KMS-11 (cell line): Measurements from ENCODE around the gene CHD6.

Experiments used
- H2AFZ ChIP-seq: fragments of 200-600 bp; sonication (generic); 2 replicates; pipeline ENCODE4 v1.6.1; 2016; ENCODE audit warnings: antibody characterized with exemption, mixed run types, low read depth
- H3K27ac ChIP-seq: fragments of 200-600 bp; sonication (generic); 2 replicates; pipeline ENCODE4 v1.6.1; 2016; ENCODE audit warnings: mild to moderate bottlenecking, mixed run types
- H3K27me3 ChIP-seq: fragments of 200-600 bp; sonication (generic); 2 replicates; pipeline ENCODE4 v1.6.1; 2017; ENCODE audit warnings: mild to moderate bottlenecking, low read depth, mixed run types, moderate library complexity; ENCODE audit not compliant: insufficient read depth
- H3K36me3 ChIP-seq: fragments of 200-600 bp; sonication (generic); 2 replicates; pipeline ENCODE4 v1.6.1; 2017; ENCODE audit warnings: mild to moderate bottlenecking, mixed run types; ENCODE audit not compliant: insufficient read depth
- H3K4me1 ChIP-seq: fragments of 200-600 bp; sonication (generic); 2 replicates; pipeline ENCODE4 v1.6.1; 2016; ENCODE audit warnings: mild to moderate bottlenecking, low read depth, mixed run types; ENCODE audit not compliant: poor library complexity, severe bottlenecking
- H3K4me2 ChIP-seq: fragments of 200-600 bp; sonication (generic); 2 replicates; pipeline ENCODE4 v1.7.0; 2016; ENCODE audit warnings: mild to moderate bottlenecking, mixed run types
- H3K4me3 ChIP-seq: fragments of 200-600 bp; sonication (generic); IDR thresholded peaks from 2 replicates; pipeline ENCODE4 v1.6.1; 2017; ENCODE audit warnings: low read depth, low read length, mixed read lengths; ENCODE audit not compliant: insufficient read depth
- H3K79me2 ChIP-seq: fragments of 200-600 bp; sonication (generic); 2 replicates; pipeline ENCODE4 v1.6.1; 2016; ENCODE audit warnings: low read depth, mixed run types; ENCODE audit not compliant: insufficient read depth
- H3K9ac ChIP-seq: fragments of 200-600 bp; sonication (generic); 2 replicates; pipeline ENCODE4 v1.6.1; 2016; ENCODE audit warnings: mild to moderate bottlenecking, mixed run types
- H4K20me1 ChIP-seq: fragments of 200-600 bp; sonication (generic); 2 replicates; pipeline ENCODE4 v1.6.1; 2016; ENCODE audit warnings: mild to moderate bottlenecking, mixed run types; ENCODE audit not compliant: insufficient read depth
- TF ChIP-seq, protein P1 (sequence below): fragments of 200-600 bp; sonication (generic); conservative IDR thresholded peaks from 2 replicates; pipeline ENCODE4 v1.6.1; 2017; ENCODE audit warnings: low read depth, mild to moderate bottlenecking, antibody characterized with exemption, low read length, moderate library complexity, mixed read lengths

CHD6 gene

DNA sequence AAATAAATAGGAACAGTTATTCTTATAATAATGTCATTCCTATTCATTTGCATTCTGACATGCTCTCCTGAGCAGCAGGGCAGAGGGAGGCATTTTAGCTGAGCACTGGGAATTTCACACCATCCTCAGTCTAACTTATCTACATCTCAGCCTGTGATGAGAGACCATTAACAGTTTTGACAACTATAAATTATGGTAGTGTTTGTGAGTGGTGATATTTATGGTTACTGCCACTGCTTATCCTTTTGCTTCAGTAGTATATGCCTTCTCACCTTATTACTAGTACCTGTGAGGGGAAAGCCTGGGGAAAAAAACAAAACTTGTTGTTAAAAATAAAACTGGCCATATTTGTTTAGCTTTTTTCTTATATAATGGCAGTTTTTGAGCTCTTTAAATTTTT lies 17.0 kb upstream of the CHD6 start:
- Histone ChIP-seq H3K9ac (no peak overlapping the region), H3K36me3 (no peaks in the 10 kb centered on the region), H3K4me2 (no peak overlapping the region), H3K27ac (no peak overlapping the region), H3K4me3 (no peak overlapping the region), H4K20me1 (no peaks in the 10 kb centered on the region), H3K27me3 (no peaks in the 10 kb centered on the region), H2AFZ (no peak overlapping the region), H3K4me1 (no peaks in the 10 kb centered on the region), H3K79me2 (no peaks in the 10 kb centered on the region)
- TF ChIP-seq, protein P1, sequence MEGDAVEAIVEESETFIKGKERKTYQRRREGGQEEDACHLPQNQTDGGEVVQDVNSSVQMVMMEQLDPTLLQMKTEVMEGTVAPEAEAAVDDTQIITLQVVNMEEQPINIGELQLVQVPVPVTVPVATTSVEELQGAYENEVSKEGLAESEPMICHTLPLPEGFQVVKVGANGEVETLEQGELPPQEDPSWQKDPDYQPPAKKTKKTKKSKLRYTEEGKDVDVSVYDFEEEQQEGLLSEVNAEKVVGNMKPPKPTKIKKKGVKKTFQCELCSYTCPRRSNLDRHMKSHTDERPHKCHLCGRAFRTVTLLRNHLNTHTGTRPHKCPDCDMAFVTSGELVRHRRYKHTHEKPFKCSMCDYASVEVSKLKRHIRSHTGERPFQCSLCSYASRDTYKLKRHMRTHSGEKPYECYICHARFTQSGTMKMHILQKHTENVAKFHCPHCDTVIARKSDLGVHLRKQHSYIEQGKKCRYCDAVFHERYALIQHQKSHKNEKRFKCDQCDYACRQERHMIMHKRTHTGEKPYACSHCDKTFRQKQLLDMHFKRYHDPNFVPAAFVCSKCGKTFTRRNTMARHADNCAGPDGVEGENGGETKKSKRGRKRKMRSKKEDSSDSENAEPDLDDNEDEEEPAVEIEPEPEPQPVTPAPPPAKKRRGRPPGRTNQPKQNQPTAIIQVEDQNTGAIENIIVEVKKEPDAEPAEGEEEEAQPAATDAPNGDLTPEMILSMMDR = no peak

DNA sequence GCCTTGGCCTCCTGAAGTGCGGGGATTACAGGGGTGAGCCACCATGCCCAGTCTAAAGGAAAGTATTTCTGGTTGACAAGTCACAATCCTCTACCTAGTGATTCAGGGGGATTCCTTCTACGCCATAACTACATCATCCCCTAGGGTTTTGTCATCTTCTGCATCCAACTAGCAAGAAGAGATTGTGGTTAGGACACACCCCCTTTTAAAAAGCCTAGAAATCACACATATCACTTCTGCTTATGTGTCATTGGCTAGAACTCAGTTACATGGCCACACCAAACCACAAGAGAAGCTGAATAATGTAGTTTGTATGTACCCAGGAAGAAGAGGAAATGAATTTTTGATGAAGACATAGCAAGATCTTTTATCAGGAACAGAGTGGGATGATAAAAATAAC lies 14.7 kb upstream of the CHD6 start:
- no peak overlapping the region for H2AFZ ChIP-seq
- no peaks in the 10 kb centered on the region for H3K4me1 ChIP-seq
- H3K9ac ChIP-seq = no peak overlapping the region
- no peak overlapping the region for H3K4me2 ChIP-seq
- H4K20me1 ChIP-seq = no peaks in the 10 kb centered on the region
- H3K79me2 ChIP-seq = no peaks in the 10 kb centered on the region
- H3K4me3 ChIP-seq = no peak overlapping the region
- no peaks in the 10 kb centered on the region for H3K36me3 ChIP-seq
- H3K27ac ChIP-seq = no peak overlapping the region
- H3K27me3 ChIP-seq = no peaks in the 10 kb centered on the region
- TF ChIP-seq, protein P1 = no peak

DNA sequence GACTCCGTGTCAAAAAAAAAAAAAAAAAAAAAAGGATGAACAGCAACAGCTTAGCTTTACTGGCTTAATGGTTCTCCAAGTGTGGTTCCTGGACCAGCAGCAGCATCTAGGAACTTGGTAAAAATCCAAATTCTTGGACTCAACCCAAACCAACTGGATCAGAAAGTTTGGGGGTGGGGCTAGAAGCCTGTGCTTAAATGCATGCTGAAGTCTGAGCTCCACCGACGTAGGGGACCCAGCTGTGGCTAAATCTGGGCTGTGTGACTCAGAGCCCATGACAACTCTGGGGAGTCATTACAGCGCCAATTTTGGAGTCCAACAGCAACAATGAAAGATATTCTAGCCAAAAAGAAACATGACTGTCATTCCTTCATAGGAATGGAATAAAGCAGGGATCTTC lies 13.6 kb upstream of the CHD6 start:
- Histone ChIP-seq H3K9ac (no peak overlapping the region), H3K4me2 (no peak overlapping the region), H3K4me3 (no peak overlapping the region), H3K27ac (no peak overlapping the region), H4K20me1 (no peaks in the 10 kb centered on the region), H3K36me3 (no peaks in the 10 kb centered on the region), H3K79me2 (no peaks in the 10 kb centered on the region), H3K27me3 (no peaks in the 10 kb centered on the region), H3K4me1 (no peaks in the 10 kb centered on the region), H2AFZ (no peak overlapping the region)
- TF ChIP-seq, protein P1 = no peak

DNA sequence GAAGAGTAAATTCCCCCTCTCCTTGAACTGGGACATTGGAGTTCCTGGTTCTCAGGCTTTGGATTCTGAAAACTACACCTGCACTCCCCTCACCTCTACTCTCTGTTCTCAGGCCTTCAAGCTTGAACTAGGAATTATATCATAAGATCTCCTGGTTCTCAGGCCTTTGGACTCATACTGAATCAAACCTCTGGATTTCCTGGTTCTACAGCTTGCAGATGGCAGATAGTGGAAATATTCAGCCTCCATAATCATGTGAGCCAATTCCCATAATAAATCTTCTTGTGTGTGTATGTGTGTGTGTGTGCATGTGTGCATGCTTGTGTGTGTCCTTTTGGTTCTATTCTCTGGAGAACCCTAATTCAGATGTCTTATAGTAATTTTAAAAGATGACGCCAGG lies 12.7 kb upstream of the CHD6 start:
- Histone ChIP-seq H2AFZ (no peak overlapping the region), H3K36me3 (no peaks in the 10 kb centered on the region), H3K9ac (no peak overlapping the region), H4K20me1 (no peaks in the 10 kb centered on the region), H3K4me3 (no peak overlapping the region), H3K27ac (no peak overlapping the region), H3K4me2 (no peak overlapping the region), H3K4me1 (no peaks in the 10 kb centered on the region), H3K27me3 (no peaks in the 10 kb centered on the region), H3K79me2 (no peaks in the 10 kb centered on the region)
- TF ChIP-seq, protein P1 = no peak
